PC-9 (cell line): ENCODE data around the gene CRYGN. TPM values are rescaled to one million over a fixed set of nuclear protein-coding genes. Genes with fewer than 3 reads are reported as not detected.

Experiments
- BruUV-seq: library from RNA; stranded (reverse); fragments of 400-500 nt; replicated peaks from 2 replicates; lab custom pipeline; 2021; lab: Mats Ljungman, UMichigan
- CTCF ChIA-PET: fragments of 300-600 bp; sonication (Branson Sonifier 250); formaldehyde crosslinking; loops from one replicate; lab custom pipeline; 2022; ENCODE audit warnings: antibody characterized with exemption; lab: Charles Lee
- POLR2A ChIA-PET: fragments of 300-600 bp; sonication (Branson Sonifier 250); formaldehyde crosslinking; loops from one replicate; lab custom pipeline; 2022; ENCODE audit warnings: antibody characterized with exemption; ENCODE audit not compliant: unreplicated experiment; lab: Charles Lee
- DNase-seq, 2 experiments: peaks; one replicate each; pipeline versions ENCODE4 v3.0.0 to v3.0.0-alpha.2; 2015 to 2022; ENCODE audit warnings: mixed read lengths in 1 of 2
- H2AFZ ChIP-seq: fragments of 200-600 bp; sonication (generic); 2 replicates; pipeline ENCODE4 v1.8.1; 2017; ENCODE audit warnings: antibody characterized with exemption
- H3F3A ChIP-seq: fragments of 200-600 bp; sonication (generic); 2 replicates; pipeline ENCODE4 v1.8.1; 2017; ENCODE audit warnings: antibody characterized with exemption, mild to moderate bottlenecking, low read depth; ENCODE audit not compliant: insufficient read depth
- H3K27ac ChIP-seq: fragments of 200-600 bp; sonication (generic); 2 replicates; pipeline ENCODE4 v1.6.1; 2016; ENCODE audit warnings: mixed run types
- H3K27me3 ChIP-seq: fragments of 200-600 bp; sonication (generic); 2 replicates; pipeline ENCODE4 v1.6.1; 2016; ENCODE audit warnings: low read depth, mixed run types; ENCODE audit not compliant: insufficient read depth
- H3K36me3 ChIP-seq: fragments of 200-600 bp; sonication (generic); 2 replicates; pipeline ENCODE4 v1.6.1; 2016; ENCODE audit warnings: low read depth, mixed run types
- H3K4me1 ChIP-seq: fragments of 200-600 bp; sonication (generic); replicated peaks from 2 replicates; pipeline ENCODE4 v1.6.1; 2016; ENCODE audit warnings: mixed run types; ENCODE audit not compliant: insufficient read depth
- H3K4me2 ChIP-seq: fragments of 200-600 bp; sonication (generic); 2 replicates; pipeline ENCODE4 v1.6.1; 2017; ENCODE audit warnings: mixed run types
- H3K4me3 ChIP-seq: fragments of 200-600 bp; sonication (generic); 2 replicates; pipeline ENCODE4 v1.6.1; 2016; ENCODE audit warnings: mixed run types
- H3K79me2 ChIP-seq: fragments of 200-600 bp; sonication (generic); 2 replicates; pipeline ENCODE4 v1.6.1; 2017; ENCODE audit warnings: low read depth, mixed run types
- H3K9me2 ChIP-seq: fragments of 200-600 bp; sonication (generic); 2 replicates; pipeline ENCODE4 v1.8.1; 2017; ENCODE audit warnings: mild to moderate bottlenecking; ENCODE audit not compliant: insufficient read depth
- H3K9me3 ChIP-seq: fragments of 200-600 bp; sonication (generic); 2 replicates; pipeline ENCODE4 v1.8.1; 2016; ENCODE audit warnings: low read depth; ENCODE audit not compliant: insufficient read depth
- H4K20me1 ChIP-seq: fragments of 200-600 bp; sonication (generic); 2 replicates; pipeline ENCODE4 v1.8.1; 2017; ENCODE audit not compliant: insufficient read depth
- EZH2 ChIP-seq: fragments of 200-600 bp; sonication (generic); IDR thresholded peaks from 2 replicates; pipeline ENCODE4 v1.8.0; 2017; ENCODE audit warnings: antibody characterized with exemption, low read depth
- intact Hi-C: fragments of 100-400 bp; cut with micrococcal nuclease; formaldehyde crosslinking; loops from one replicate; pipeline ENCODE4 v1.10.0; 2022; ENCODE audit not compliant: unreplicated experiment
- total RNA-seq: library from RNA; stranded (reverse); gene quantifications from 2 replicates; pipeline ENCODE4 v1.2.3, GENCODE V29; 2021
- TF ChIP-seq, protein P1 (sequence below): fragments of 200-600 bp; sonication (generic); conservative IDR thresholded peaks from 2 replicates; pipeline ENCODE4 v1.6.1; 2017; ENCODE audit warnings: mixed run types, antibody characterized with exemption, mild to moderate bottlenecking, moderate library complexity

CRYGN gene
- total RNA-seq, 1 experiment from 2014 or later: 1.0 TPM

DNA sequence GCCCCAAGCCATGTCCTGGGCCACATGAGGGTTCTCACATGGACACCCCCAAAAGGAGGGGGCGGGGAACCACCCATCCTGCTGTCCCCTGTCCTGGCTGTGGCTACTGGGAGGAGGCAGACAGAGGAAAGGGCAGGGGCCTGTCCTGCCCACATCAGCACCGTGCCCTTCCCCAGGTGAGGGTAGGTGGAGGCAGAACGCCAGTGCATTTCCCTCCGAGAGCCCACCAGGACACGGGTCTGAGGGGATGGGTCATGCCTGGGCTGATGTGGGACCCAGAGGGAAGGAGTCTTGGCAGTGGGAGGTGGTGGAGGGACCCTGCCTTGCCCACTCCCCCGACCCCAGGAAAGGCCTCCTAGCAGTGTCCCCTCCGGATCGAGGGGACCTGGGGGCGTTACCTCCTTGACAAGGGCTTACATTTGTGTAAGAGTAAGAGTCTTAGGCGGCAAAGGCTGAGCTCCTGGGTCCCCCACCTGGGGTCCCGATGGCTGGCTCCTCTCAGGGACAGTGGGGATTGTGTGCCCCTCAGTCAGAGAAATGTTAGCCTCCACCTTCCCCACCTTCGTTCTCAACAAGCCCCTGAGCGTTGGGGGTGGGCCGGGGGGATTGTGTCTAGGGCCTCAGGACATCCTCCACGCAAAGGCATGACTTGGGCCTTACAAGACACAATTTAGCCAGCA is 6.1 kb downstream of the CRYGN start:
- H3K4me1 ChIP-seq: peaks cover 15% of the 10 kb centered on the region
- DNase-seq: no peak
- no peak overlapping the region for H3K4me3 ChIP-seq
- ChIA-PET CTCF (no interaction called here), POLR2A (interaction anchor here (0.6 kb wide), 1 partner anchor 1058 kb away, joined by 5 read pairs; no protein-coding TSS in a partner anchor)
- no TSS peak for BruUV-seq
- no peak overlapping the region for H3K4me2 ChIP-seq
- H3F3A ChIP-seq: 0 out of 2 replicates have a peak, but pooled peaks cover 7% of the 10 kb centered on the region
- peaks cover 1% of the 10 kb centered on the region; the same call in 1 of the 2 replicates for H3K27me3 ChIP-seq
- no peaks in the 10 kb centered on the region for H3K79me2 ChIP-seq
- intact Hi-C loops: no loop called here
- H3K9me2 ChIP-seq: no peaks in the 10 kb centered on the region
- no peaks in the 10 kb centered on the region for H4K20me1 ChIP-seq
- H3K9me3 ChIP-seq: no peaks in the 10 kb centered on the region
- no peak for TF ChIP-seq EZH2
- TF ChIP-seq, protein P1, sequence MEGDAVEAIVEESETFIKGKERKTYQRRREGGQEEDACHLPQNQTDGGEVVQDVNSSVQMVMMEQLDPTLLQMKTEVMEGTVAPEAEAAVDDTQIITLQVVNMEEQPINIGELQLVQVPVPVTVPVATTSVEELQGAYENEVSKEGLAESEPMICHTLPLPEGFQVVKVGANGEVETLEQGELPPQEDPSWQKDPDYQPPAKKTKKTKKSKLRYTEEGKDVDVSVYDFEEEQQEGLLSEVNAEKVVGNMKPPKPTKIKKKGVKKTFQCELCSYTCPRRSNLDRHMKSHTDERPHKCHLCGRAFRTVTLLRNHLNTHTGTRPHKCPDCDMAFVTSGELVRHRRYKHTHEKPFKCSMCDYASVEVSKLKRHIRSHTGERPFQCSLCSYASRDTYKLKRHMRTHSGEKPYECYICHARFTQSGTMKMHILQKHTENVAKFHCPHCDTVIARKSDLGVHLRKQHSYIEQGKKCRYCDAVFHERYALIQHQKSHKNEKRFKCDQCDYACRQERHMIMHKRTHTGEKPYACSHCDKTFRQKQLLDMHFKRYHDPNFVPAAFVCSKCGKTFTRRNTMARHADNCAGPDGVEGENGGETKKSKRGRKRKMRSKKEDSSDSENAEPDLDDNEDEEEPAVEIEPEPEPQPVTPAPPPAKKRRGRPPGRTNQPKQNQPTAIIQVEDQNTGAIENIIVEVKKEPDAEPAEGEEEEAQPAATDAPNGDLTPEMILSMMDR: no peak
- H3K36me3 ChIP-seq: no peaks in the 10 kb centered on the region
- no peak overlapping the region for H3K27ac ChIP-seq
- no peak overlapping the region for H2AFZ ChIP-seq

DNA sequence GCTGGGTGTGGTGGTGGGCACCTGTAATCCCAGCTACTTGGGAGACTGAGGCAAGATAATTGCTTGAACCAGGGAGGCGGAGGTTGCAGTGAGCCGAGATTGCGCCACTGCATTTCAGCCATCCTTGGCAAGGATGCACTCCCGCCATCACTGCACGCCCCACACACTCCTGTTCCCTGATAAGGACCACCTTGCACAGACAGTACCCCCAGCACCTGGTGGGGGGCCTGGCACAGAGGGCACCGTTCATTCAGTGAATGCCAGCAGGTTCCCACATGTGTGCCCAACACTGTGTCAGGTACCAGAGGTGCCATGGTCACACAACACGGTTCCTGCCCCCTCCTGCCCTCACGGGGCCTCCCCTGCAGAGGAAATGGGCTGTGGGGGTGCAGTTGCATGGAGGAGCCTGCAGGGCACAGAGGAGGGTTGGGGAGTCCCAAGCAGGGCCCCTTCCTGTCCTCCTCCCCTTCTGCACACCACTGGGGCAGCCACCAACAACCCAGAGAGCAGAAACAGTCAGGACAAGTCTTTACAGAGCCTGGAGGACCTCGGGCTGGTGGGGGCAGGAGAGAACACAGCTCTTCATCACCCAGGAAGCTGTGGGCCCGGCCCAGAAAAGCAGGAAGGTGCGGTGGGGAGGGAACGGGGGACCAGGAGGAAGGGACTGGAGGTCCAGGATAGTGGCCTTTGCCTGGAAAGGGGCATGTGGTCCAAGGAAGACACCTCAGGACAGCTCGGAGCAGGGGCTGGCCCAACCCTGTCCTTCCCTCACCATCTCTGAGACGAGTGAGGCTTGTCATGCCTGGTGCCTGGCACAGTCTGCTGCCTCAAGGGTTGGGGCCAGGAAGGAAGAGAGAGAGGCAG is 7.1 kb downstream of the CRYGN start:
- Histone ChIP-seq H3K4me2 (no peak overlapping the region), H4K20me1 (no peaks in the 10 kb centered on the region), H3K27me3 (no peaks in the 10 kb centered on the region), H3K79me2 (no peaks in the 10 kb centered on the region), H3K4me1 (peaks cover 23% of the 10 kb centered on the region), H3K4me3 (no peak overlapping the region), H3K36me3 (no peaks in the 10 kb centered on the region), H3K27ac (no peak overlapping the region), H3K9me3 (no peaks in the 10 kb centered on the region), H3K9me2 (no peaks in the 10 kb centered on the region), H2AFZ (no peak overlapping the region), H3F3A (peaks cover 7% of the 10 kb centered on the region; the same call in 1 of the 2 replicates)
- ChIA-PET POLR2A (interaction anchor here (0.6 kb wide), 1 partner anchor 1057 kb away, joined by 5 read pairs; no protein-coding TSS in a partner anchor), CTCF (no interaction called here)
- BruUV-seq: no TSS peak
- intact Hi-C loops: no loop called here
- DNase-seq: no peak
- TF ChIP-seq, protein P1: no peak; the same call in 1 of the 2 replicates

DNA sequence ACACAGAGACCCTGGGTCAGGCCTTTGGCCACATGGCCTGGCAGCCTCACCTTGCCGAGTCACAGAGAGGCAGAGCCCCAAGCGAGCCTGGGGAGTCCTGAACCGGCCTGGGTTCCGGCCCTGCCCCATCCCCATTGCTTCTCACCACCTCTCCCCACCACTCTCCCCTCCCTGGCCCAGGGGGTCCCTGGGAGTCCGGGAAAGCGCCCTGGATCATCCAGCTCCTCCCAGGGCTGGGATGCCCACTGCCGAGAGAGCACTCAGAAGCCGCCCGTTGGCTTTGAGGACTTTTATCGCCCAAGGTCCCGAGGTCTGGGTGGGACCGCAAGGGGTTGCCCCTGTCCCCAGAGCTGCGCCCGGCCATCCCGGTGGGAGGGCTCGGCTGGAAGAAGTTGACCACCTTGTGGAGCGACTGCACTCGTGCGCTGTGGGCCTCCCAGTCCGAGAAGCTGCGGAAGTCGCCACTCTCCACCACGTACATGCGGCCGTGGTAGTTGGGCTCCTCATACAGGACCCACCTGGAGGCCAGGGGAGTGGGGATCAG is 8.1 kb downstream of the CRYGN start:
- Histone ChIP-seq H3K9me3 (no peaks in the 10 kb centered on the region), H3K27me3 (no peaks in the 10 kb centered on the region), H3K79me2 (no peaks in the 10 kb centered on the region), H3K4me2 (no peak overlapping the region), H3K4me3 (no peak overlapping the region), H2AFZ (no peak overlapping the region), H3K27ac (no peak overlapping the region), H3K9me2 (no peaks in the 10 kb centered on the region), H3F3A (peaks cover 7% of the 10 kb centered on the region; the same call in 1 of the 2 replicates), H3K36me3 (no peaks in the 10 kb centered on the region), H3K4me1 (peaks cover 31% of the 10 kb centered on the region), H4K20me1 (no peaks in the 10 kb centered on the region)
- no peak for TF ChIP-seq EZH2
- TF ChIP-seq, protein P1: no peak
- ChIA-PET POLR2A (no interaction called here), CTCF (no interaction called here)
- BruUV-seq: no TSS peak
- intact Hi-C loops: no loop called here
- DNase-seq: no peak
